ENCODE measurements around the gene PTGFRN. TPM values are rescaled to one million over a fixed set of nuclear protein-coding genes. Genes with fewer than 3 reads are reported as not detected.

Gene PTGFRN
- total and polyA plus RNA-seq, 9 of the 15 experiments (the other 6 are each of a cell fraction or from before 2014, with no cell fraction given), result 17.3 to 33.1 (median 25.7) TPM

DNA sequence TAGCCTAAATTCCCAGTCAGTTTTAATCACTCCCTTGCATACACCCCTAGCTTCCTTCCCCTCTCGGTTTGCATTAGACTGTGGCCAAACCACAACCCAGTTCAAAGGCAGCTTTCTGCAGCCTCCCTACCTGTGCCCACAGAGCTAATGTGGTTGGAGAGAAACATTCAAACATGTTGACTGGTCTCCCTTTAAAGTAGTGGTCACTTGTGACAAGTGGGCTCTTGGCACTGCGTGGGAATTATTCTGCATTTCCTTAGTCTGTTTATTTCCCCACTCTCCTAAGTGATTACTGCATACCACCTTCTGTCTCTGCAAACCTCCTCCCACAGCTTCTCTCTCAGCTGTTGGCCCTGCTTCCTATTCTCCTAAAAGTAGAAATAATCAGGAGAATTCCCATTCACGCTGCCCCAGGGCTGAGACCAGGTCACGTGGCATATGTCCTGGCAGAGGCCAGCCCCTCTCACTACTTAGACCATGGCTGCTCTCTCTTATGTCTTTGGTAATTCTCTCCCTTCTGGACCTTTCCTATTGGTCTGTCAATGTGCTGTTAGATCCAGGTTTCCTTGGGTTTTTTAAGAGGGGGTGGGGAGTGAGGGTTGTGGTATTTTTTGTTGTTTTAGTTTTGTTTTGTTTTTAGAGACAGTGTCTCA, 53.4 kb downstream of the PTGFRN start:
- Histone ChIP-seq H3K4me2 (ENCODE audit: insufficient read depth, low read length) (no peak overlapping the region), H3K27ac (ENCODE audit: extremely low read depth, low read depth, low read length) (no peak overlapping the region), H3K4me1 (replicated peaks in 1 of 2; ENCODE audit: control insufficient read depth in 2 of 2, insufficient read depth in 2 of 2, low read length in 2 of 2) (no peaks in the 10 kb centered on the region), H3K9me3 (replicated peaks; ENCODE audit: control insufficient read depth, insufficient read depth, low read depth, low read length) (no peaks in the 10 kb centered on the region), H2AFZ (ENCODE audit: low read depth, low read length) (no peak overlapping the region), H3K4me3 (no peak overlapping the region), H4K20me1 (replicated peaks; ENCODE audit: control insufficient read depth, insufficient read depth, low read length) (no peaks in the 10 kb centered on the region), H3K9ac (ENCODE audit: insufficient read depth in 1 of 2, low read depth in 2 of 2, low read length in 2 of 2) (no peak overlapping the region), H3K79me2 (ENCODE audit: control insufficient read depth, insufficient read depth, low read length) (no peaks in the 10 kb centered on the region), H3K27me3 (ENCODE audit: control insufficient read depth in 2 of 2, insufficient read depth in 2 of 2, low read length in 2 of 2) (no peaks in the 10 kb centered on the region), H3K9me1 (ENCODE audit: control insufficient read depth, insufficient read depth, low read length) (no peaks in the 10 kb centered on the region), H3K36me3 (ENCODE audit: control insufficient read depth, insufficient read depth, low read length) (peaks cover 56% of the 10 kb centered on the region; the same call in 2 of the 3 replicates)
- intact Hi-C loops (cut with micrococcal nuclease) (no loop called here), in situ Hi-C loops (cut with MboI) (no loop called here)
- no peak for DNase-seq (ENCODE audit: extremely low read depth in 1 of 4, low spot score in 3 of 4)
- no peak for ATAC-seq
- CTCF ChIA-PET (ENCODE audit: low intra/inter-chr PET ratio), result no interaction called here
- POLR2A ChIA-PET, result interaction anchor here (0.7 kb wide), 1 partner anchor 16 kb away, joined by 4 read pairs; no protein-coding TSS in a partner anchor
- 74% methylated on average over 4 of the region's 4 CpGs for WGBS (ENCODE audit: insufficient coverage, low coverage, missing lambda C conversion rate)
- TF ChIP-seq ZNF76 (CRISPR knock-in tag; IDR thresholded peaks at IDR 0.05; ENCODE audit: borderline replicate concordance), result no peak
- no peak for TF ChIP-seq ZNF282 (CRISPR knock-in tag; IDR thresholded peaks at IDR 0.05)
- no peak for TF ChIP-seq SIRT6 (IDR thresholded peaks at IDR 0.05; ENCODE audit: low read depth, low read length)
- TF ChIP-seq, protein P1, sequence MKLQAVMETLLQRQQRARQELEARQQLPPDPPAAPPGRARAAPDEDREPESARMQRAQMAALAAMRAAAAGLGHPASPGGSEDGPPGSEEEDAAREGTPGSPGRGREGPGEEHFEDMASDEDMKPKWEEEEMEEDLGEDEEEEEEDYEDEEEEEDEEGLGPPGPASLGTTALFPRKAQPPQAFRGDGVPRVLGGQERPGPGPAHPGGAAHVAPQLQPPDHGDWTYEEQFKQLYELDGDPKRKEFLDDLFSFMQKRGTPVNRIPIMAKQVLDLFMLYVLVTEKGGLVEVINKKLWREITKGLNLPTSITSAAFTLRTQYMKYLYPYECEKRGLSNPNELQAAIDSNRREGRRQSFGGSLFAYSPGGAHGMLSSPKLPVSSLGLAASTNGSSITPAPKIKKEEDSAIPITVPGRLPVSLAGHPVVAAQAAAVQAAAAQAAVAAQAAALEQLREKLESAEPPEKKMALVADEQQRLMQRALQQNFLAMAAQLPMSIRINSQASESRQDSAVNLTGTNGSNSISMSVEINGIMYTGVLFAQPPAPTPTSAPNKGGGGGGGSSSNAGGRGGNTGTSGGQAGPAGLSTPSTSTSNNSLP (IDR thresholded peaks at IDR 0.05; ENCODE audit: borderline replicate concordance, low read depth, low read length), result no peak
- no peak for TF ChIP-seq GABPB2 (CRISPR knock-in tag; conservative IDR thresholded peaks at IDR 0.05)
- BruUV-seq (replicated peaks), result no TSS peak
- FAIRE-seq, result no peak
